SK-N-SH treated with all-trans-retinoic acid at 6 μM for 48 hours (cell line): ENCODE results near the gene TK1.

ENCODE experiments used
- ATAC-seq: fragments of 200-7000 bp; cut with Tn5 transposase; 3 replicates; pipeline ENCODE4 v1.9.1; 2020; ENCODE audit warnings: mild to moderate bottlenecking, moderate library complexity
- ARNTL ChIP-seq: fragments of 450-650 bp; formaldehyde crosslinking; IDR thresholded peaks from 2 replicates; pipeline ENCODE4 v1.5.0; 2020; ENCODE audit warnings: low read depth, mild to moderate bottlenecking, moderate library complexity, borderline replicate concordance
- BACH2 ChIP-seq: fragments of 250-450 bp; sonication (Bioruptor Pico); IDR thresholded peaks from 2 replicates; pipeline ENCODE4 v1.9.0; 2021; ENCODE audit warnings: mild to moderate bottlenecking, borderline replicate concordance
- ISL1 ChIP-seq: fragments of 250-450 bp; sonication (Bioruptor Pico); IDR thresholded peaks from 2 replicates; pipeline ENCODE4 v2.1.2; 2022; ENCODE audit warnings: mild to moderate bottlenecking, moderate library complexity
- OSR1 ChIP-seq: fragments of 250-450 bp; sonication (Bioruptor Pico); IDR thresholded peaks from 2 replicates; pipeline ENCODE4 v1.8.0; 2022; ENCODE audit warnings: moderate library complexity, mild to moderate bottlenecking, inconsistent platforms
- RARB ChIP-seq: fragments of 250-450 bp; sonication (Bioruptor Pico); IDR thresholded peaks from 2 replicates; pipeline ENCODE4 v1.8.0; 2021; ENCODE audit warnings: mild to moderate bottlenecking, moderate library complexity
- SNAI2 ChIP-seq: fragments of 250-450 bp; sonication (Bioruptor Pico); IDR thresholded peaks from 2 replicates; pipeline ENCODE4 v1.5.0; 2020; ENCODE audit warnings: mild to moderate bottlenecking, moderate library complexity
- TCF4 ChIP-seq: fragments of 250-450 bp; sonication (Bioruptor Pico); IDR thresholded peaks from 2 replicates; pipeline ENCODE4 v1.8.0; 2021; ENCODE audit warnings: mild to moderate bottlenecking, moderate library complexity, borderline replicate concordance
- TOX ChIP-seq: fragments of 250-450 bp; sonication (Bioruptor Pico); IDR thresholded peaks from 2 replicates; pipeline ENCODE4 v1.8.0; 2021; ENCODE audit warnings: mild to moderate bottlenecking, moderate library complexity, borderline replicate concordance
- ZC3H10 ChIP-seq: fragments of 250-450 bp; sonication (Bioruptor Pico); IDR thresholded peaks from 2 replicates; pipeline ENCODE4 v1.5.1; 2021; ENCODE audit warnings: mild to moderate bottlenecking, moderate library complexity
- ZFP3 ChIP-seq: fragments of 250-450 bp; sonication (Bioruptor Pico); IDR thresholded peaks from 2 replicates; pipeline ENCODE4 v1.5.0; 2020; ENCODE audit warnings: mild to moderate bottlenecking, moderate library complexity
- ZFP30 ChIP-seq: fragments of 450-650 bp; formaldehyde crosslinking; IDR thresholded peaks from 2 replicates; pipeline ENCODE4 v1.5.0; 2022; ENCODE audit warnings: mild to moderate bottlenecking, moderate library complexity
- ZNF565 ChIP-seq: fragments of 450-650 bp; formaldehyde crosslinking; conservative IDR thresholded peaks from 2 replicates; pipeline ENCODE4 v1.5.0; 2020; ENCODE audit warnings: low read depth, mild to moderate bottlenecking, moderate library complexity
- ZNF70 ChIP-seq: fragments of 450-650 bp; formaldehyde crosslinking; IDR thresholded peaks from 2 replicates; pipeline ENCODE4 v1.5.0; 2020; ENCODE audit warnings: mild to moderate bottlenecking, moderate library complexity
- TF ChIP-seq, protein P1 (sequence below): fragments of 250-450 bp; sonication (Bioruptor Pico); IDR thresholded peaks from 2 replicates; pipeline ENCODE4 v1.8.0; 2021; ENCODE audit warnings: low read depth, mild to moderate bottlenecking, moderate library complexity, borderline replicate concordance
- TF ChIP-seq, protein P2 (sequence below): fragments of 250-450 bp; sonication (Bioruptor Pico); IDR thresholded peaks from 2 replicates; pipeline ENCODE4 v1.5.1; 2021; ENCODE audit warnings: mild to moderate bottlenecking, moderate library complexity
- TF ChIP-seq, protein P3 (sequence below): fragments of 250-450 bp; sonication (Bioruptor Pico); IDR thresholded peaks from 2 replicates; pipeline ENCODE4 v1.8.0; 2020; ENCODE audit warnings: mild to moderate bottlenecking, moderate library complexity, borderline replicate concordance

Gene TK1

GRCh38 chr17:78163881-78164747 is 22.7 kb downstream of the TK1 start (continued):
- TF ChIP-seq, protein P1, sequence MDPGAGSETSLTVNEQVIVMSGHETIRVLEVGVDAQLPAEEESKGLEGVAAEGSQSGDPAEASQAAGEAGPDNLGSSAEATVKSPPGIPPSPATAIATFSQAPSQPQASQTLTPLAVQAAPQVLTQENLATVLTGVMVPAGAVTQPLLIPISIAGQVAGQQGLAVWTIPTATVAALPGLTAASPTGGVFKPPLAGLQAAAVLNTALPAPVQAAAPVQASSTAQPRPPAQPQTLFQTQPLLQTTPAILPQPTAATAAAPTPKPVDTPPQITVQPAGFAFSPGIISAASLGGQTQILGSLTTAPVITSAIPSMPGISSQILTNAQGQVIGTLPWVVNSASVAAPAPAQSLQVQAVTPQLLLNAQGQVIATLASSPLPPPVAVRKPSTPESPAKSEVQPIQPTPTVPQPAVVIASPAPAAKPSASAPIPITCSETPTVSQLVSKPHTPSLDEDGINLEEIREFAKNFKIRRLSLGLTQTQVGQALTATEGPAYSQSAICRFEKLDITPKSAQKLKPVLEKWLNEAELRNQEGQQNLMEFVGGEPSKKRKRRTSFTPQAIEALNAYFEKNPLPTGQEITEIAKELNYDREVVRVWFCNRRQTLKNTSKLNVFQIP (CRISPR knock-in tag): no peak
- TF ChIP-seq RARB (CRISPR knock-in tag) (no peak), TOX (CRISPR knock-in tag) (no peak), ISL1 (CRISPR knock-in tag) (no peak), TCF4 (CRISPR knock-in tag) (no peak), ZNF565 (CRISPR knock-in tag) (no peak)
- TF ChIP-seq, protein P2, sequence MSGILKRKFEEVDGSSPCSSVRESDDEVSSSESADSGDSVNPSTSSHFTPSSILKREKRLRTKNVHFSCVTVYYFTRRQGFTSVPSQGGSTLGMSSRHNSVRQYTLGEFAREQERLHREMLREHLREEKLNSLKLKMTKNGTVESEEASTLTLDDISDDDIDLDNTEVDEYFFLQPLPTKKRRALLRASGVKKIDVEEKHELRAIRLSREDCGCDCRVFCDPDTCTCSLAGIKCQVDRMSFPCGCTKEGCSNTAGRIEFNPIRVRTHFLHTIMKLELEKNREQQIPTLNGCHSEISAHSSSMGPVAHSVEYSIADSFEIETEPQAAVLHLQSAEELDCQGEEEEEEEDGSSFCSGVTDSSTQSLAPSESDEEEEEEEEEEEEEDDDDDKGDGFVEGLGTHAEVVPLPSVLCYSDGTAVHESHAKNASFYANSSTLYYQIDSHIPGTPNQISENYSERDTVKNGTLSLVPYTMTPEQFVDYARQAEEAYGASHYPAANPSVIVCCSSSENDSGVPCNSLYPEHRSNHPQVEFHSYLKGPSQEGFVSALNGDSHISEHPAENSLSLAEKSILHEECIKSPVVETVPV (CRISPR knock-in tag): no peak
- TF ChIP-seq, all 23 proteins: peak for 0

GRCh38 chr17:78159575-78160158 is 27.2 kb downstream of the TK1 start:
- no peak for ATAC-seq
- TF ChIP-seq ARNTL (CRISPR knock-in tag): no peak
- no peak for TF ChIP-seq TOX (CRISPR knock-in tag)
- TF ChIP-seq, protein P2 (CRISPR knock-in tag): no peak
- TF ChIP-seq SNAI2 (CRISPR knock-in tag): no peak
- TF ChIP-seq OSR1 (CRISPR knock-in tag): no peak
- TF ChIP-seq ZC3H10 (CRISPR knock-in tag): no peak
- TF ChIP-seq, protein P3, sequence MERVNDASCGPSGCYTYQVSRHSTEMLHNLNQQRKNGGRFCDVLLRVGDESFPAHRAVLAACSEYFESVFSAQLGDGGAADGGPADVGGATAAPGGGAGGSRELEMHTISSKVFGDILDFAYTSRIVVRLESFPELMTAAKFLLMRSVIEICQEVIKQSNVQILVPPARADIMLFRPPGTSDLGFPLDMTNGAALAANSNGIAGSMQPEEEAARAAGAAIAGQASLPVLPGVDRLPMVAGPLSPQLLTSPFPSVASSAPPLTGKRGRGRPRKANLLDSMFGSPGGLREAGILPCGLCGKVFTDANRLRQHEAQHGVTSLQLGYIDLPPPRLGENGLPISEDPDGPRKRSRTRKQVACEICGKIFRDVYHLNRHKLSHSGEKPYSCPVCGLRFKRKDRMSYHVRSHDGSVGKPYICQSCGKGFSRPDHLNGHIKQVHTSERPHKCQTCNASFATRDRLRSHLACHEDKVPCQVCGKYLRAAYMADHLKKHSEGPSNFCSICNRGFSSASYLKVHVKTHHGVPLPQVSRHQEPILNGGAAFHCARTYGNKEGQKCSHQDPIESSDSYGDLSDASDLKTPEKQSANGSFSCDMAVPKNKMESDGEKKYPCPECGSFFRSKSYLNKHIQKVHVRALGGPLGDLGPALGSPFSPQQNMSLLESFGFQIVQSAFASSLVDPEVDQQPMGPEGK (CRISPR knock-in tag): no peak
- no peak for TF ChIP-seq ZFP30 (CRISPR knock-in tag)
- TF ChIP-seq ZNF70 (CRISPR knock-in tag): no peak
- no peak for TF ChIP-seq TCF4 (CRISPR knock-in tag)
- TF ChIP-seq, protein P1 (CRISPR knock-in tag): no peak
- TF ChIP-seq ZFP3 (CRISPR knock-in tag): no peak

- TF ChIP-seq BACH2 (CRISPR knock-in tag): no peak
- no peak for TF ChIP-seq SNAI2 (CRISPR knock-in tag)
- ATAC-seq: no peak
Measured at GRCh38 chr17:78154903-78155811, 31.7 kb downstream of the TK1 start.
